ENCODE data around the gene JPH4. TPM values are rescaled to one million over a fixed set of nuclear protein-coding genes. Genes with fewer than 3 reads are reported as not detected.

Gene JPH4
- total and polyA plus RNA-seq, 2 of the 8 experiments (the other 6 are each of a cell fraction or from before 2014, with no cell fraction given) = 23.9 to 46.7 TPM

- TF ChIP-seq, protein P1, sequence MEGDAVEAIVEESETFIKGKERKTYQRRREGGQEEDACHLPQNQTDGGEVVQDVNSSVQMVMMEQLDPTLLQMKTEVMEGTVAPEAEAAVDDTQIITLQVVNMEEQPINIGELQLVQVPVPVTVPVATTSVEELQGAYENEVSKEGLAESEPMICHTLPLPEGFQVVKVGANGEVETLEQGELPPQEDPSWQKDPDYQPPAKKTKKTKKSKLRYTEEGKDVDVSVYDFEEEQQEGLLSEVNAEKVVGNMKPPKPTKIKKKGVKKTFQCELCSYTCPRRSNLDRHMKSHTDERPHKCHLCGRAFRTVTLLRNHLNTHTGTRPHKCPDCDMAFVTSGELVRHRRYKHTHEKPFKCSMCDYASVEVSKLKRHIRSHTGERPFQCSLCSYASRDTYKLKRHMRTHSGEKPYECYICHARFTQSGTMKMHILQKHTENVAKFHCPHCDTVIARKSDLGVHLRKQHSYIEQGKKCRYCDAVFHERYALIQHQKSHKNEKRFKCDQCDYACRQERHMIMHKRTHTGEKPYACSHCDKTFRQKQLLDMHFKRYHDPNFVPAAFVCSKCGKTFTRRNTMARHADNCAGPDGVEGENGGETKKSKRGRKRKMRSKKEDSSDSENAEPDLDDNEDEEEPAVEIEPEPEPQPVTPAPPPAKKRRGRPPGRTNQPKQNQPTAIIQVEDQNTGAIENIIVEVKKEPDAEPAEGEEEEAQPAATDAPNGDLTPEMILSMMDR (IDR thresholded peaks at IDR 0.05; ENCODE audit: control extremely low read depth in 1 of 3, insufficient read depth in 1 of 3, low read depth in 1 of 3, low read length in 3 of 3) = no peak
- TF ChIP-seq SP2 (IDR thresholded peaks at IDR 0.05; ENCODE audit: low read length) (no peak), CBX8 (IDR thresholded peaks at IDR 0.05; ENCODE audit: borderline replicate concordance, low read depth, low read length) (no peak), RXRA (IDR thresholded peaks at IDR 0.05; ENCODE audit: insufficient read depth, low read depth, low read length) (no peak), MAX (IDR thresholded peaks at IDR 0.05) (no peak), EGR1 (IDR thresholded peaks at IDR 0.05; ENCODE audit: borderline replicate concordance, low read depth, low read length) (no peak), PHF8 (conservative IDR thresholded peaks at IDR 0.05; ENCODE audit: low read depth, low read length) (no peak)
- TF ChIP-seq, protein P2, sequence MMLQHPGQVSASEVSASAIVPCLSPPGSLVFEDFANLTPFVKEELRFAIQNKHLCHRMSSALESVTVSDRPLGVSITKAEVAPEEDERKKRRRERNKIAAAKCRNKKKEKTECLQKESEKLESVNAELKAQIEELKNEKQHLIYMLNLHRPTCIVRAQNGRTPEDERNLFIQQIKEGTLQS (IDR thresholded peaks at IDR 0.05; ENCODE audit: insufficient read depth, low read depth, low read length) = no peak
These were observed 44.7 kb downstream of the JPH4 start (continued) for GRCh38 chr14:23533652-23534435.

Measured in H1 (cell line).